Fibroblast of the aortic adventitia (primary cell): ENCODE measurements around the gene SLC1A7. TPM values are rescaled to one million over a fixed set of nuclear protein-coding genes. Genes with fewer than 3 reads are reported as not detected.

Experiments used
- DNase-seq: peaks from one replicate; pipeline ENCODE4 v3.0.0-alpha.2; 2010; ENCODE audit warnings: low read depth
- H3K4me3 ChIP-seq: 2 replicates; pipeline ENCODE4 v1.5.1; 2011; ENCODE audit warnings: low read depth, mild to moderate bottlenecking, control low read depth, low read length, moderate library complexity
- total RNA-seq: library from RNA; depleted of rRNA; stranded (reverse); fragments of >200 nt; gene quantifications from 2 replicates; pipeline ENCODE4 v1.2.3, GENCODE V29; 2012; ENCODE audit warnings: low replicate concordance
- TF ChIP-seq, protein P1 (sequence below): IDR thresholded peaks from 2 replicates; pipeline ENCODE4 v1.5.1; 2011; ENCODE audit warnings: mild to moderate bottlenecking, low read length, control low read depth, inconsistent platforms; ENCODE audit not compliant: insufficient read depth

SLC1A7 gene
- total RNA-seq, 1 donor = 3.8 TPM

DNA sequence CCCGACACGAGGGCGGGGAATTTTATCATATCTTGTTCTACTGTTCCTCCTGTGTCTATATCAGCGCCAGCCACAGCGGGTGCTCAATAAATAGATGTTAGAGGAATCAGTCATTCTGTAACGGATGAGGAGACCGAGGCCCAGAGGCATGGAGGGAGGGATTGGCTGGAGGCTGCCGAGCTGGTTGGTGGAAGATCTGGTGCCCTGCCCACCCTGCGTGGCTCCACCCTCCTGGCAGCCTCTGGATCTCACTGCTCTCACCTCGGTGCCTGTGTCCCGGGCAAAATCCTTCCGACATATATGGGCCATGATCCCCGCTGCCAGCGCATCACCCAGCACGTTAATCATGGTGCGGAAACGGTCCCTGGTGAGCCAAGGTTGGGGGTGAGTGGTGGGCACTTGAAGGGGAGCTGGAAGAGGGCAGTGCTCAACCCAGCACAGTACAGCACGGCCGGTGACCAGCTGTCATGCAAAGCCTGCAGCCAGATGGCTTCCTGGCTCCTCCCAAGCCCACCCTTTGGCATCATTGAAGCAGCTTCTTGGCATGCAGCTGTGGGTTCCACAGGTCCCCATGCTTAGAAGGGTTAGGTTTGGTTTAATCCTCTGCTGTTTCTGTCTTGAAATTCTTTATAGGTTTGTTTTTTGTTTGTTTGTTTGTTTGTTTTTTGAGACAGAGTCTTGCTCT is 53.7 kb downstream of the SLC1A7 start:
- no peak for DNase-seq
- no peak overlapping the region for H3K4me3 ChIP-seq
- TF ChIP-seq, protein P1, sequence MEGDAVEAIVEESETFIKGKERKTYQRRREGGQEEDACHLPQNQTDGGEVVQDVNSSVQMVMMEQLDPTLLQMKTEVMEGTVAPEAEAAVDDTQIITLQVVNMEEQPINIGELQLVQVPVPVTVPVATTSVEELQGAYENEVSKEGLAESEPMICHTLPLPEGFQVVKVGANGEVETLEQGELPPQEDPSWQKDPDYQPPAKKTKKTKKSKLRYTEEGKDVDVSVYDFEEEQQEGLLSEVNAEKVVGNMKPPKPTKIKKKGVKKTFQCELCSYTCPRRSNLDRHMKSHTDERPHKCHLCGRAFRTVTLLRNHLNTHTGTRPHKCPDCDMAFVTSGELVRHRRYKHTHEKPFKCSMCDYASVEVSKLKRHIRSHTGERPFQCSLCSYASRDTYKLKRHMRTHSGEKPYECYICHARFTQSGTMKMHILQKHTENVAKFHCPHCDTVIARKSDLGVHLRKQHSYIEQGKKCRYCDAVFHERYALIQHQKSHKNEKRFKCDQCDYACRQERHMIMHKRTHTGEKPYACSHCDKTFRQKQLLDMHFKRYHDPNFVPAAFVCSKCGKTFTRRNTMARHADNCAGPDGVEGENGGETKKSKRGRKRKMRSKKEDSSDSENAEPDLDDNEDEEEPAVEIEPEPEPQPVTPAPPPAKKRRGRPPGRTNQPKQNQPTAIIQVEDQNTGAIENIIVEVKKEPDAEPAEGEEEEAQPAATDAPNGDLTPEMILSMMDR = no peak

- DNase-seq = no peak
- TF ChIP-seq, protein P1 = no peak
- no peak overlapping the region for H3K4me3 ChIP-seq
Observed at GRCh38 chr1:53087332-53088285, 54.8 kb downstream of the SLC1A7 start.

DNA sequence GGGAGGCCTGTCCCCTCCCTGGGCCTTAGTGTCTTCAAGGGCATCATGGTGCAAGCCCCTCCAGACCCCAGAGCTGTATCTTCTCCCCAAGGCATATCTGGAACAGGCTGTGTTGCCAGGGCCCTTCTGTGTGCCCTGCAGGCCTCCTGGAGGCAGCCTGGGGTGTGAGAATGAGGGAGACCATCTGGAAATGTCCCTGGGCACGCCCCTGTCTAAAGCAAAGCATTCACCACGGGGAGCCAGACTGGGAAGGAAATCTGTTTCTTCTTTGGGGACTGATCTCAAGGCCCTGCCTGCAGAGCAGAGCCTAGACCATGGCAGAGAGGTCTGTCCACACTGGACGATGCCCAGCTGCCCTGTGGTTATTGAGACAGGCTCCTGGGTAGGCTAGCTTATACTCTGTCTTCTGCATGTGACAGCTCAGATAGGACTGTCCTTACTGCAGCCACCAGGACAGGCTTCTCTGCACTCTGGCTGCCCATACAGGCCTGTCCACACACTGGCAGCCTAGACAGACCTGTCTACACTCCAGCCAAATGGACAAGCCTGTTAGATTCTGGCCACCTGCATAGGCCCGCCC is 55.9 kb downstream of the SLC1A7 start:
- no peak for DNase-seq
- TF ChIP-seq, protein P1 = no peak
- no peak overlapping the region for H3K4me3 ChIP-seq

GRCh38 chr1:53085405-53085804 is 57.0 kb downstream of the SLC1A7 start:
- no peak for DNase-seq
- no peak overlapping the region for H3K4me3 ChIP-seq
- TF ChIP-seq, protein P1 = no peak

- H3K4me3 ChIP-seq = no peak overlapping the region
- no peak for DNase-seq
- TF ChIP-seq, protein P1 = no peak
Observed at GRCh38 chr1:53084589-53084971, 57.9 kb downstream of the SLC1A7 start.

GRCh38 chr1:53083636-53084588 is 58.5 kb downstream of the SLC1A7 start:
- no peak for DNase-seq
- no peak overlapping the region for H3K4me3 ChIP-seq
- TF ChIP-seq, protein P1 = no peak
